GM12872 (cell line): ENCODE results near the gene GNG13.

Experiments
- TF ChIP-seq, protein P1 (sequence below): IDR thresholded peaks from 3 replicates; pipeline ENCODE4 v1.5.1; 2011; ENCODE audit warnings: low read depth, mild to moderate bottlenecking, low read length, moderate library complexity; ENCODE audit not compliant: insufficient read depth

Gene GNG13

DNA sequence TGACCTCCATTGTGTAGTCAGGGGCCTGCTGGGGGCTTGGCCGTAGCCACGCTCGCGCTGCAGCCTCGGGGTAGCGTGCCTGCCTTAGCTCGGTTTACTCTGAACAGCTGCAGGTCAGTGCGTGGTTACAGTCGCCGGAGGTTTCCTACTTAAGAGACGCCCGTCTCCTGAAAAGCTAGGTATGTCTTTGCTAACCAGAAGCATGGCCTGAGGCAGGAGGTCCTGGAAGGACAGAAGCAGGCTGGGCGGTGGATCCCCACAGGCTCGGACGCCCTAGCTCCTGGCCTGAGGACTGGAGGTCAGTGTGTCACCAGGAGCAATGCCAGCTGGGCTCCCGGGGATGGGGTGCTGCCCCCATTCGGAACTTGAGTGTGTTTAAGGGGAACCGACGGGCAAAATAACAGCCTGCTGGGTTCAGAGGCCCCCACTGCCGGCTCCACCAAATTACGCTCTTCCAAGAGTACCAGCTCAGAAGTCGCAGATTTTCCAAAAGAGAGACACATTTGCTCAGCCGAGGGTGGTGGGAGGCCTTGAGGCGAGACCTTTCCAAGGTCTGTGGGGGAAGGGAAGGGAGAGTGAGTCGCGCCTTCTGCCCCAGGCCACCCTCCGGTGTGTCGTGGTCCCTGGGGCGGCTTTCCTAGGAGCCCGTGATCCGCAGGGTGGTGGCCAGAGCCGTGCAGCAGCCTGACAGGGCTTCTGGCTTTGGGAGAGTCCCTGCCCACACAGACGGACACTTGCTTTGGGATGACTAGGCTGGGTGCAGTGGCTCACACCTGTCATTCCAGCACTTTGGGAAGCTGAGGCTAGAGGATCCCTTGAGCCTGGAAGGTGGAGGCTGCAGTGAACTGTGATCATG, 3.9 kb upstream of the GNG13 start:
- TF ChIP-seq, protein P1, sequence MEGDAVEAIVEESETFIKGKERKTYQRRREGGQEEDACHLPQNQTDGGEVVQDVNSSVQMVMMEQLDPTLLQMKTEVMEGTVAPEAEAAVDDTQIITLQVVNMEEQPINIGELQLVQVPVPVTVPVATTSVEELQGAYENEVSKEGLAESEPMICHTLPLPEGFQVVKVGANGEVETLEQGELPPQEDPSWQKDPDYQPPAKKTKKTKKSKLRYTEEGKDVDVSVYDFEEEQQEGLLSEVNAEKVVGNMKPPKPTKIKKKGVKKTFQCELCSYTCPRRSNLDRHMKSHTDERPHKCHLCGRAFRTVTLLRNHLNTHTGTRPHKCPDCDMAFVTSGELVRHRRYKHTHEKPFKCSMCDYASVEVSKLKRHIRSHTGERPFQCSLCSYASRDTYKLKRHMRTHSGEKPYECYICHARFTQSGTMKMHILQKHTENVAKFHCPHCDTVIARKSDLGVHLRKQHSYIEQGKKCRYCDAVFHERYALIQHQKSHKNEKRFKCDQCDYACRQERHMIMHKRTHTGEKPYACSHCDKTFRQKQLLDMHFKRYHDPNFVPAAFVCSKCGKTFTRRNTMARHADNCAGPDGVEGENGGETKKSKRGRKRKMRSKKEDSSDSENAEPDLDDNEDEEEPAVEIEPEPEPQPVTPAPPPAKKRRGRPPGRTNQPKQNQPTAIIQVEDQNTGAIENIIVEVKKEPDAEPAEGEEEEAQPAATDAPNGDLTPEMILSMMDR: no peak

DNA sequence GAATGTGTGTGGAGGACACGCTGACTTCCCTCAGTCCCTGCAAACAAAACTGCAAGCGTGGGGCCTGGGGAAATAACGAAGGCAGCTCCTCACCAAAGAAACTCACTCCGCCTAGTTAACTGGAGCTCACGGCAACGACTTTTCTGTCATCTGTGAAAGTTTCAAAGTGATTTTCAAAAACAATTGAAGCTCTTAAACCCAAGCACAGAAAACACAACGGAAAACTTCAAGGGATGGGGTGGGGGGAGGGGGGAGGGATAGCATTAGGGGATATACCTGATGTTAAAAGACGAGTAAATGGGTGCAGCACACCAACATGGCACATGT, 3.2 kb upstream of the GNG13 start:
- TF ChIP-seq, protein P1: no peak

DNA sequence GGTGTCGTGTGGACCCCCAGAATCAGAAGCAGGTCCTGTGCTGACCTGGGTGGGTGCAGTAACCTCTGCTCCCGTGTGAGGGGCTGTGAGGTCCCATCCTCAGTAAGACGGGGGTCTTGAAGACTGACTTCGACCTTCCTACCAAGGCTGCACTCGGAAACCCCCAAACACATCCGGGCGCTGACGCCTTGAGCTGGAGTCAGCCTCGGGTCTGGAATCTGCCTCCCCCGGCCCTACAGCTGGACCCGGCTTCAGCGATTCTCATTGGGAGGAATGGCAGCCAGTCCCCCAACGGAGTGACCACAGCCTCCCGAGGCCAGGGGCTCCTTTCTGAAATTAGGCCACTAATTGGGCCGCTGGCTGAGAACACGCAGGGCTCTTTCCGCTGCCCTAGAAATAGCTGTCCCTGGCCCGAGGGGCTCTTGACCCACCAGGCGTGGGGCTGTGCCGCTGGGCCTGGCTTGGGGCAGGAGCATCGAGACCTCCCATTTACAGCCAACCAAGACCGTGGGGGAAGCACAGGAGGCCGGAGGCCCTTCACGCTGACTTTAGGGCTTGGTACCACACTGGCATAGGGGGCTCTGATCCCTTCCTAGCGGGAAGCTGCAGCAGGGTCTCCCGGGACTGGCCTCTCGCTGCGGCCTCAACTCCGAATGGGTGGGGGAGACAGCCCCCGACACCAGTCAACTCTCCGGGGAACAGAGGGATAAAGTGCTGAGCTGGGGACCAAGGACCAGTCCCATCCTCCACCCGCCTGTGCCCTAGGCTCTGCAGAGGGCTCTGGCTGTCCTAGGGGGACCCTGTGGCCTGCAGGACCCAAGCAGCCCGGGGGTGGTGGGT, 2.6 kb upstream of the GNG13 start:
- TF ChIP-seq, protein P1: no peak

DNA sequence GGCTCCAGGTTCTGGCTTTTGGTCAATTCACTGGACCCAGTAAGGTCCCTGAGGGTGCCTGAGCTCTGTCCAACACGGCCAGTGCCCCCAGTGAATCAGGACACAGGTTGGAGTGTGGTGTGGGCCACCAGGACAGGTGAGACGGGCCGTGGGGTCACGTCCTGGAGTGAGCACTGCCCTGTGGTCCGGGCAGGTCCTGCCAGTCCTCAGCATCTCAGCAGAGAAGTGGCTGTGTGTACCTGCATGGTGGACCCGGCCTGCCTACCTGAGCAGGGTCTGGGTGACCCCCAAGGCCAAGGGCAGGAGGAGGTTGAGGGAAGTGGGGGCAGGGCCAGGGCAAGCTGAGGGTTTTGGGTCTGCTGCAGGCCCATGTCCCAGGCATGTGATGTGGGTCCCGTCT, 1.9 kb upstream of the GNG13 start:
- TF ChIP-seq, protein P1: no peak

DNA sequence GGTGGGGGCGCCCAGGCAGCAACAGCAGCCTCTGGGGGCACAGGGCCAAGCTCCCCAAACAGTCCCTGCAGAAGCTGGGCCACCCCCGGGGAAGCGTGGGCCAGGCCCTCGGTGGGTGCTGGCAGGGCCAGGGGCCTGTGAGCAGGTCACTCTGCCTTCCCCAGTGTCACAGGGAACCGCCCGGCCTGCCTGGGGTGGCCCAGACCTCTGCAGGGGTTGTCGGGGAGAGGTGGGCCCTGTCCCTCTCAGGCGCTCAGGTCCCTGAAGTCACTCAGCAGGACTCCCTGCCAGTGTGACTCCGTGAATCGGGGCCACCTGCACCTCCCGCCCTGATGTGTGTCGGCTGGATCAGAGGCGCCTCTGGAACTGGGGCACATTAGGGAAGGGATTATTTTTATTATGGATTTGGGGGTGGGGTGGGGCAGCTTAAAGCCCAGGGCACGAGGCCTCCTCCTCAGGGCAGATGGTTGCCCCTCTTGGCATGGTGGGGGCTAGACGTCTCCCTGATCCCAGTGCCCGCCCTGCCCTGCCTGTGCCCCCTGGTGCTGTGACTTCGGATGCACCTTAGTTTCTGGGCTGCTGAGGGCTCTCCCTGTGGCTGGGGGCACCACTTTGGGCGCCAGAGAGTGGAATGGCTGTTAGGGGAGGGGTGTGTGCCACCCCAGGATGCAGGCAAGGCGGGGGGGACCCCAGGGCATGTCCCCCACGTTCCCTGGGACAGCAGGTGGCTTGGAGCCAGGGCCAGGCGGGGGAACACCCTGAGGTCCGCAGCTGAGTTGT, 1.2 kb upstream of the GNG13 start:
- TF ChIP-seq, protein P1: no peak

GRCh38 chr16:800834-801511, 439 bp upstream of the GNG13 start:
- TF ChIP-seq, protein P1: no peak
